SU-DHL-6 (cell line): ENCODE data around the gene IFIT3.

Experiments
- H2AFZ ChIP-seq: fragments of 200-600 bp; sonication (generic); 2 replicates; pipeline ENCODE4 v1.6.1; 2014; ENCODE audit warnings: low read depth, mild to moderate bottlenecking, moderate library complexity, mixed read lengths, antibody characterized with exemption, low read length; ENCODE audit not compliant: severe bottlenecking
- H3F3A ChIP-seq: fragments of 200-600 bp; shearing (Covaris generic); 2 replicates; pipeline ENCODE4 v1.6.0; 2016; ENCODE audit warnings: antibody characterized with exemption, mild to moderate bottlenecking; ENCODE audit not compliant: insufficient read depth
- H3K27ac ChIP-seq: fragments of 200-600 bp; sonication (generic); 2 replicates; pipeline ENCODE4 v1.5.1; 2016; ENCODE audit warnings: low read depth, mild to moderate bottlenecking, low read length, moderate library complexity, mixed read lengths
- H3K27me3 ChIP-seq: fragments of 200-600 bp; sonication (generic), shearing (Covaris generic); 2 replicates; pipeline ENCODE4 v1.6.0; 2014; ENCODE audit warnings: mild to moderate bottlenecking, low read length
- H3K36me3 ChIP-seq: fragments of 200-600 bp; sonication (generic); 2 replicates; pipeline ENCODE4 v1.6.1; 2014; ENCODE audit warnings: mild to moderate bottlenecking, low read length, mixed read lengths
- H3K4me2 ChIP-seq: fragments of 300-600, 200-600 bp; shearing (Covaris generic), sonication (generic); 2 replicates; pipeline ENCODE4 v1.6.0; 2014; ENCODE audit warnings: low read length, low read depth, mild to moderate bottlenecking; ENCODE audit not compliant: poor library complexity, severe bottlenecking
- H3K4me3 ChIP-seq: fragments of 200-600 bp; sonication (generic); 2 replicates; pipeline ENCODE4 v1.5.1; 2014; ENCODE audit warnings: antibody characterized with exemption, low read length, mild to moderate bottlenecking, mixed read lengths; ENCODE audit not compliant: insufficient read depth, poor library complexity, severe bottlenecking
- H3K79me2 ChIP-seq: fragments of 200-600 bp; sonication (generic); 2 replicates; pipeline ENCODE4 v1.6.1; 2014; ENCODE audit warnings: mild to moderate bottlenecking, low read length, moderate library complexity; ENCODE audit not compliant: insufficient read depth
- H3K9ac ChIP-seq: fragments of 200-600 bp; sonication (generic); 2 replicates; pipeline ENCODE4 v1.7.0; 2014; ENCODE audit warnings: mild to moderate bottlenecking, low read length
- H3K9me2 ChIP-seq: fragments of 200-600 bp; sonication (generic); replicated peaks from 2 replicates; pipeline ENCODE4 v1.6.1; 2014; ENCODE audit warnings: low read length; ENCODE audit not compliant: insufficient read depth
- H3K9me3 ChIP-seq: fragments of 200-600 bp; sonication (generic); 2 replicates; pipeline ENCODE4 v1.6.1; 2014; ENCODE audit warnings: low read length, mixed read lengths; ENCODE audit not compliant: insufficient read depth
- H4K20me1 ChIP-seq: fragments of 200-600 bp; sonication (generic); 2 replicates; pipeline ENCODE4 v1.6.1; 2014; ENCODE audit warnings: low read depth, mild to moderate bottlenecking, antibody characterized with exemption, low read length, moderate library complexity, mixed read lengths
- EZH2phosphoT487 ChIP-seq: fragments of 200-600 bp; sonication (generic), shearing (Covaris generic); conservative IDR thresholded peaks from 2 replicates; pipeline ENCODE4 v1.6.1; 2018; ENCODE audit warnings: mild to moderate bottlenecking, antibody characterized with exemption, low read length, moderate library complexity, mixed read lengths
- TF ChIP-seq, protein P1 (sequence below): fragments of 200-600 bp; sonication (generic); IDR thresholded peaks from one replicate; pipeline ENCODE4 v1.5.1; 2017; ENCODE audit warnings: antibody characterized with exemption, mild to moderate bottlenecking, low read length, moderate library complexity; ENCODE audit not compliant: insufficient read depth, poor library complexity, severe bottlenecking

IFIT3 gene

GRCh38 chr10:89337484-89337883 is 9.7 kb downstream of the IFIT3 start:
- H3K9ac ChIP-seq: no peak overlapping the region
- H3K27ac ChIP-seq: no peak overlapping the region
- H3K36me3 ChIP-seq: no peaks in the 10 kb centered on the region
- TF ChIP-seq EZH2phosphoT487: no peak
- TF ChIP-seq, protein P1, sequence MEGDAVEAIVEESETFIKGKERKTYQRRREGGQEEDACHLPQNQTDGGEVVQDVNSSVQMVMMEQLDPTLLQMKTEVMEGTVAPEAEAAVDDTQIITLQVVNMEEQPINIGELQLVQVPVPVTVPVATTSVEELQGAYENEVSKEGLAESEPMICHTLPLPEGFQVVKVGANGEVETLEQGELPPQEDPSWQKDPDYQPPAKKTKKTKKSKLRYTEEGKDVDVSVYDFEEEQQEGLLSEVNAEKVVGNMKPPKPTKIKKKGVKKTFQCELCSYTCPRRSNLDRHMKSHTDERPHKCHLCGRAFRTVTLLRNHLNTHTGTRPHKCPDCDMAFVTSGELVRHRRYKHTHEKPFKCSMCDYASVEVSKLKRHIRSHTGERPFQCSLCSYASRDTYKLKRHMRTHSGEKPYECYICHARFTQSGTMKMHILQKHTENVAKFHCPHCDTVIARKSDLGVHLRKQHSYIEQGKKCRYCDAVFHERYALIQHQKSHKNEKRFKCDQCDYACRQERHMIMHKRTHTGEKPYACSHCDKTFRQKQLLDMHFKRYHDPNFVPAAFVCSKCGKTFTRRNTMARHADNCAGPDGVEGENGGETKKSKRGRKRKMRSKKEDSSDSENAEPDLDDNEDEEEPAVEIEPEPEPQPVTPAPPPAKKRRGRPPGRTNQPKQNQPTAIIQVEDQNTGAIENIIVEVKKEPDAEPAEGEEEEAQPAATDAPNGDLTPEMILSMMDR: no peak
- 0 out of 2 replicates have a peak, but pooled peaks cover 3% of the 10 kb centered on the region for H3K27me3 ChIP-seq
- no peaks in the 10 kb centered on the region for H4K20me1 ChIP-seq
- H2AFZ ChIP-seq: no peak overlapping the region
- H3K9me3 ChIP-seq: no peaks in the 10 kb centered on the region
- H3K9me2 ChIP-seq: no peaks in the 10 kb centered on the region
- H3K79me2 ChIP-seq: no peaks in the 10 kb centered on the region
- H3K4me3 ChIP-seq: no peak overlapping the region
- peaks cover 14% of the 10 kb centered on the region for H3F3A ChIP-seq
- no peak overlapping the region for H3K4me2 ChIP-seq

GRCh38 chr10:89338713-89339112 is 10.9 kb downstream of the IFIT3 start:
- Histone ChIP-seq H2AFZ (no peak overlapping the region), H3K4me3 (no peak overlapping the region), H3K79me2 (no peaks in the 10 kb centered on the region), H3F3A (peaks cover 1% of the 10 kb centered on the region; the same call in 1 of the 2 replicates), H3K4me2 (no peak overlapping the region), H3K27me3 (0 out of 2 replicates have a peak, but pooled peaks cover 3% of the 10 kb centered on the region), H3K36me3 (no peaks in the 10 kb centered on the region), H3K9me2 (no peaks in the 10 kb centered on the region), H3K9ac (no peak overlapping the region), H4K20me1 (no peaks in the 10 kb centered on the region), H3K27ac (no peak overlapping the region), H3K9me3 (no peaks in the 10 kb centered on the region)
- no peak for TF ChIP-seq EZH2phosphoT487
- TF ChIP-seq, protein P1: no peak

DNA sequence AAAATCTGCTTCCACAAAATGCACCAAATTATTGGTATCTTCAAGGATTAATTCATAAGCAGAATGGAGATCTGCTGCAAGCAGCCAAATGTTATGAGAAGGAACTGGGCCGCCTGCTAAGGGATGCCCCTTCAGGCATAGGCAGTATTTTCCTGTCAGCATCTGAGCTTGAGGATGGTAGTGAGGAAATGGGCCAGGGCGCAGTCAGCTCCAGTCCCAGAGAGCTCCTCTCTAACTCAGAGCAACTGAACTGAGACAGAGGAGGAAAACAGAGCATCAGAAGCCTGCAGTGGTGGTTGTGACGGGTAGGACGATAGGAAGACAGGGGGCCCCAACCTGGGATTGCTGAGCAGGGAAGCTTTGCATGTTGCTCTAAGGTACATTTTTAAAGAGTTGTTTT is 12.1 kb downstream of the IFIT3 start:
- no peak overlapping the region for H3K9ac ChIP-seq
- 0 out of 2 replicates have a peak, but pooled peaks cover 3% of the 10 kb centered on the region for H3K27me3 ChIP-seq
- H3K27ac ChIP-seq: no peak overlapping the region
- H4K20me1 ChIP-seq: no peaks in the 10 kb centered on the region
- H3K9me2 ChIP-seq: no peaks in the 10 kb centered on the region
- H2AFZ ChIP-seq: no peak overlapping the region
- H3K79me2 ChIP-seq: no peaks in the 10 kb centered on the region
- no peaks in the 10 kb centered on the region for H3K9me3 ChIP-seq
- H3F3A ChIP-seq: no peaks in the 10 kb centered on the region
- no peak overlapping the region for H3K4me3 ChIP-seq
- TF ChIP-seq, protein P1: no peak
- TF ChIP-seq EZH2phosphoT487: no peak
- no peak overlapping the region for H3K4me2 ChIP-seq
- H3K36me3 ChIP-seq: no peaks in the 10 kb centered on the region

GRCh38 chr10:89341649-89342048 is 13.9 kb downstream of the IFIT3 start:
- Histone ChIP-seq H3K4me2 (no peak overlapping the region), H3K9me2 (no peaks in the 10 kb centered on the region), H3K9me3 (no peaks in the 10 kb centered on the region), H3F3A (no peaks in the 10 kb centered on the region), H3K27ac (no peak overlapping the region), H3K36me3 (no peaks in the 10 kb centered on the region), H3K9ac (no peak overlapping the region), H3K4me3 (no peak overlapping the region), H2AFZ (no peak overlapping the region), H3K27me3 (0 out of 2 replicates have a peak, but pooled peaks cover 3% of the 10 kb centered on the region), H3K79me2 (no peaks in the 10 kb centered on the region), H4K20me1 (no peaks in the 10 kb centered on the region)
- TF ChIP-seq EZH2phosphoT487: no peak
